Type B pancreatic cell (in vitro differentiated cells): Measurements from ENCODE around the gene OSTN. TPM values are rescaled to one million over a fixed set of nuclear protein-coding genes. Genes with fewer than 3 reads are reported as not detected.
"Not testable (repeated sequence)": the region's sequence is repeated elsewhere in the genome, so short reads cannot be mapped to it uniquely, and the experiment has no call there.

Source experiments
- DNase-seq: peaks from one replicate; pipeline ENCODE4 v3.0.0; 2021; ENCODE audit warnings: mixed read lengths; ENCODE audit not compliant: unreplicated experiment; ENCODE audit errors: extremely low spot score
- H3K27ac Mint-ChIP-seq: 2 replicates; pipeline ENCODE4 v1.8.0; 2021; ENCODE audit warnings: mild to moderate bottlenecking, mixed read lengths
- H3K27me3 Mint-ChIP-seq: 2 replicates; pipeline ENCODE4 v1.8.0; 2021; ENCODE audit warnings: mixed read lengths
- H3K36me3 Mint-ChIP-seq: 2 replicates; pipeline ENCODE4 v1.8.0; 2021; ENCODE audit warnings: mixed read lengths
- H3K4me1 Mint-ChIP-seq: one replicate; pipeline ENCODE4 v1.8.0; 2021; ENCODE audit warnings: mixed read lengths; ENCODE audit not compliant: unreplicated experiment
- H3K4me3 Mint-ChIP-seq: 2 replicates; pipeline ENCODE4 v1.8.0; 2021; ENCODE audit warnings: mild to moderate bottlenecking, mixed read lengths
- H3K9me3 Mint-ChIP-seq: 2 replicates; pipeline ENCODE4 v1.8.0; 2021; ENCODE audit warnings: mixed read lengths
- CTCF ChIP-seq: fragments of 200-600 bp; sonication (generic); conservative IDR thresholded peaks from 2 replicates; pipeline ENCODE4 v1.5.0; 2021; ENCODE audit warnings: antibody characterized with exemption, mild to moderate bottlenecking
- total RNA-seq: library from RNA; stranded (reverse); gene quantifications from 2 replicates; pipeline ENCODE4 v1.2.1, GENCODE V29; 2021; ENCODE audit warnings: low replicate concordance

OSTN gene
- total RNA-seq, 1 donor from 2014 or later, result 1.3 TPM

- no peak for TF ChIP-seq CTCF
- Mint-ChIP-seq H3K27me3 (no peaks in the 10 kb centered on the region), H3K36me3 (no peaks in the 10 kb centered on the region), H3K4me3 (no peak overlapping the region), H3K27ac (no peak overlapping the region), H3K4me1 (no peaks in the 10 kb centered on the region), H3K9me3 (peaks cover 11% of the 10 kb centered on the region)
- DNase-seq, result no peak
Observed at GRCh38 chr3:191166368-191166767, 32.7 kb upstream of the OSTN start.

GRCh38 chr3:191169566-191169965 lies 29.5 kb upstream of the OSTN start:
- H3K27ac Mint-ChIP-seq, result no peak overlapping the region
- H3K9me3 Mint-ChIP-seq, result no peaks in the 10 kb centered on the region
- no peaks in the 10 kb centered on the region for H3K27me3 Mint-ChIP-seq
- no peaks in the 10 kb centered on the region for H3K36me3 Mint-ChIP-seq
- no peak for TF ChIP-seq CTCF
- no peak for DNase-seq
- H3K4me3 Mint-ChIP-seq, result no peak overlapping the region
- H3K4me1 Mint-ChIP-seq, result no peaks in the 10 kb centered on the region

- TF ChIP-seq CTCF, result no peak
- no peaks in the 10 kb centered on the region for H3K9me3 Mint-ChIP-seq
- DNase-seq, result no peak
- no peak overlapping the region for H3K4me3 Mint-ChIP-seq
- H3K36me3 Mint-ChIP-seq, result no peaks in the 10 kb centered on the region
- H3K27me3 Mint-ChIP-seq, result no peaks in the 10 kb centered on the region
- H3K27ac Mint-ChIP-seq, result no peak overlapping the region
- H3K4me1 Mint-ChIP-seq, result no peaks in the 10 kb centered on the region
Observed at GRCh38 chr3:191170097-191170496, 28.9 kb upstream of the OSTN start.

GRCh38 chr3:191175102-191175501 lies 23.9 kb upstream of the OSTN start:
- H3K4me3 Mint-ChIP-seq, result no peak overlapping the region
- no peak for TF ChIP-seq CTCF
- H3K36me3 Mint-ChIP-seq, result no peaks in the 10 kb centered on the region
- DNase-seq, result no peak
- H3K4me1 Mint-ChIP-seq, result no peaks in the 10 kb centered on the region
- no peaks in the 10 kb centered on the region for H3K27me3 Mint-ChIP-seq
- no peaks in the 10 kb centered on the region for H3K9me3 Mint-ChIP-seq
- H3K27ac Mint-ChIP-seq, result no peak overlapping the region

GRCh38 chr3:191176038-191176785 lies 22.8 kb upstream of the OSTN start:
- no peaks in the 10 kb centered on the region for H3K27me3 Mint-ChIP-seq
- DNase-seq, result no peak

GRCh38 chr3:191185382-191185781 lies 13.7 kb upstream of the OSTN start:
- H3K27ac Mint-ChIP-seq, H3K9me3 Mint-ChIP-seq, H3K27me3 Mint-ChIP-seq: not testable (repeated sequence)

More at GRCh38 chr3:191176038-191176785, 22.8 kb upstream of the OSTN start:
- no peaks in the 10 kb centered on the region for H3K36me3 Mint-ChIP-seq
- no peaks in the 10 kb centered on the region for H3K9me3 Mint-ChIP-seq
- no peaks in the 10 kb centered on the region for H3K4me1 Mint-ChIP-seq
- TF ChIP-seq CTCF, result no peak
- H3K4me3 Mint-ChIP-seq, result no peak overlapping the region
- no peak overlapping the region for H3K27ac Mint-ChIP-seq

GRCh38 chr3:191188246-191188645 lies 10.8 kb upstream of the OSTN start:
- not testable (repeated sequence) for H3K4me3 Mint-ChIP-seq, H3K9me3 Mint-ChIP-seq, H3K36me3 Mint-ChIP-seq, DNase-seq, H3K27ac Mint-ChIP-seq, H3K4me1 Mint-ChIP-seq, H3K27me3 Mint-ChIP-seq

More at GRCh38 chr3:191185382-191185781, 13.7 kb upstream of the OSTN start:
- H3K4me1 Mint-ChIP-seq, H3K4me3 Mint-ChIP-seq, H3K36me3 Mint-ChIP-seq, DNase-seq: not testable (repeated sequence)

GRCh38 chr3:191192270-191192669 lies 6.8 kb upstream of the OSTN start:
- not testable (repeated sequence) for H3K4me3 Mint-ChIP-seq, H3K9me3 Mint-ChIP-seq, H3K4me1 Mint-ChIP-seq, H3K27ac Mint-ChIP-seq, H3K36me3 Mint-ChIP-seq, DNase-seq, H3K27me3 Mint-ChIP-seq
